AG10803 (cell line): ENCODE results near the gene PCID2.

Experiments
- DNase-seq: peaks from one replicate; pipeline ENCODE4 v3.0.0; 2010; ENCODE audit warnings: low read depth
- H3K4me3 ChIP-seq: 2 replicates; pipeline ENCODE4 v1.5.1; 2011; ENCODE audit warnings: mild to moderate bottlenecking, low read length, control low read depth
- CTCF ChIP-seq: conservative IDR thresholded peaks from 2 replicates; pipeline ENCODE4 v1.5.1; 2011; ENCODE audit warnings: mild to moderate bottlenecking, low read length, control low read depth, inconsistent platforms

Gene PCID2

DNA sequence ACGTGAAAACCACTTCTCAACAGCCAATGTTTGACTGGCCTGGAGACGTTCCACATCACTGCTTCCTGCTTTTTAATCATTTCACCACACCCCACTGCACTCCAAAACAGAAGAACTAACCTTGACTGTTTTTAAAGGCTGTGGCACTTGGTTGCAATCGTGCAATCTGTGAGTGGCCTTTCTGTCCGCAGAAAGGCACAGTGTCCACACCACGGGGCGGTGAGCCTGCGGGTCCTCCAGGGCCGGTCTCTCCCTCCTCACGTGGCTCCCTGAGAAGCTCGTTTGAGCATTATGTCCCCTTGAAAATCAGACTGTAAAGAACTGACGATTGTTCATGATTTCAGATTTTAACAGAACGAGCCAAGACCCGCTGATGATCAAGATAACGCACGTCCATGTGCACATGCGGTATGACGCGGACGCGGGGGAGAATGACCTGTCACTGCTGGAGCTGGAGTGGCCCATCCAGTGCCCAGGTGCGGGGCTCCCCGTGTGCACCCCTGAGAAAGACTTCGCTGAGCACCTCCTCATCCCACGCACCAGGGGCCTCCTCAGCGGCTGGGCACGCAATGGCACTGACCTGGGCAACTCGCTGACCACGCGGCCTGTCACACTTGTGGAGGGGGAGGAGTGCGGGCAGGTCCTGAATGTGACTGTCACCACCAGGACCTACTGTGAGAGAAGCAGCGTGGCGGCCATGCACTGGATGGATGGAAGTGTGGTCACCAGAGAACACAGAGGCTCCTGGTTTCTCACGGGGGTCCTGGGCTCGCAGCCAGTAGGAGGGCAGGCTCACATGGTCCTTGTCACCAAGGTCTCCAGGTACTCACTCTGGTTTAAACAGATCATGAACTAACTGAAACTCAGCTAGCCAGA, 37.0 kb downstream of the PCID2 start:
- no peak overlapping the region for H3K4me3 ChIP-seq
- no peak for DNase-seq
- TF ChIP-seq CTCF: no peak

DNA sequence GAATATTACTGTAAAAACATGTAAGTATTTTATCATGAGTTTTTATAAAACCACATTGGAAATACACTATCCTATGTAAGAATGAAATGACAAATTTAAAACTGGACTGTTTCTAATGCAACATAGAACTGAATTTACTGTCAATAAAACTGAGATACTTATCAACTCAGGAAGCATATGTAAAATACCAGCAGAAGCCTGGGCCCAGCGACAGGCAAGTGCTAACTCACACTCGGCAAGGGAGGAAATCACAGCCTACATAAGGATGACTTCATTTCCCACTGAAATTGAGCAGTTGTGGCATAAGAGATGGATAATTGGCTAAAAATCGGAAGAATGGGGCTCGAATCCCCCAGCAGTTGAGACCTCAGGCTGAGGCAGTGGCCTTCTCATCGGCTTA, 38.0 kb downstream of the PCID2 start:
- no peak overlapping the region for H3K4me3 ChIP-seq
- DNase-seq: no peak
- TF ChIP-seq CTCF: no peak

DNA sequence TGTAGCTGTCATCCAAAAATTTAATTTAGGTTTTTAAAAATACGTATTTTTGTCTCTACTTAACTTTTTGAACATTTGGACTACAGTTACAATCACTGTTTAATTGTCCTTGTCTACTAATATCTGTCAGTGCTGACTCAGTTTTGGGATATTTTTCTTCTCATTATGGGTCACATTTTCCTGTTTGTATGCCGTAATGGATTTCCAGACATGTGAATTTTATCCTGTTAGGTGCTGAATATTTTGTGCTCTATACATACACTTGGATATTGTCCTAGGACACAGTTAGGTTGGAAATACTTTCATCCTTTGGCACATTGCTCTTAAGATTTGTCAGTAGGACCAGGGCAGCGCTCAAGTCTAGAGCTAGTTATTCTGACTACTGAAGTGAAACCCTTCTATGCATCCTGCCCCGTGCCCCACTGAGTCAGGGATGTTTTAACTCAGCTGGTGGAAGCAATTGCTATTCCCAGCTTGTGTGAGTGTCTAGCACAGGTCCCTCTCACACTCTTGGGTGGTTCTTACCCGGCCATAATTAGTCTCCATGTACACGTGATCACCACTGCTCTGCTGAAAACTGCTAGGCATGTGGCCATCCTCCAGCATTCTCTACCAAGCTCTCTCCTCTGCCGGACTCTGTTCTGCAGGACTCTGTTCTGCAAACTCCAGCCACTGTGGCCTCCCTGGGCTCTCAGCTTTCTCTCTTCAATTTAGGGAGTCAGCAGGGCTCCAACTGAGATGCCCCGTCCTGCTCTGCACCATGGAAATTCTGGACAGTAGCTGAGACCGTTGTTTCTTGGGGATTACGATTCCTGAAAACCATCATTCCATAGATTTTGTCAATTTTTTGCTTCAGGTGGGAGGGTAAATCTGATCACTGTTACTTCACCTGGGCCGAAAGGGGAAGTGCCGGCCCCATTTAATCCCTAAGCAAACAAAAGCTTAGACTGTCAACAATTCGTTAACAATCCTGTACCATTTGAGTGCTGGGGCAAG, 38.9 kb downstream of the PCID2 start:
- H3K4me3 ChIP-seq: no peak overlapping the region
- no peak for TF ChIP-seq CTCF
- no peak for DNase-seq

GRCh38 chr13:113168211-113168610, 40.3 kb downstream of the PCID2 start:
- no peak overlapping the region for H3K4me3 ChIP-seq

DNA sequence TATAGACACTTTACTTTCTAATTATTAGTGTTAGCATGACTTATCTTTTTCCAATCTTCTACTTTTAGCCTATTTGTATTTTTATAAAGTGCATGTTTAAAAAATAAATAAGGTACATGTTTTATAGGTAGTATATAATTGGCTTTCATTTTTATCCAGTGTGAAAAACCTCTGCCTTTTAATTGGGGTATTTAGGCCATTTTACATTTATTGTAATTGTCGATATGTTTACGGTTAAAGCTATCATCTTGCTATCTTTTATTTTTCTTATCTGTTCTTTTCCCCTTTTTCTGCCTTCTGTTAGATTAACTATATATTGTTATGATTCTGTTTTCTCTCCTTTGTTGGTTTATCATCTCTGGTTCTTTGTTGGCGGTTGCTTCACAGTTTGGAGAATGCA, 40.9 kb downstream of the PCID2 start:
- no peak for TF ChIP-seq CTCF
- no peak overlapping the region for H3K4me3 ChIP-seq
- no peak for DNase-seq

More at GRCh38 chr13:113168211-113168610, 40.3 kb downstream of the PCID2 start:
- DNase-seq: no peak
- no peak for TF ChIP-seq CTCF

- TF ChIP-seq CTCF: no peak
- DNase-seq: no peak
- H3K4me3 ChIP-seq: no peak overlapping the region
Measured at GRCh38 chr13:113167155-113167554, 41.3 kb downstream of the PCID2 start.
